HG02870 (cell line): Measurements from ENCODE around the gene CHD9.
A peak's percentile ranks its signal among the peaks of the same experiment; 100 is the strongest.
"Not testable (repeated sequence)": the region's sequence is repeated elsewhere in the genome, so short reads cannot be mapped to it uniquely, and the experiment has no call there.

Source experiments
- ATAC-seq: cut with Tn5 transposase; IDR thresholded peaks from one replicate; pipeline ENCODE4 v1.9.1; 2021; ENCODE audit warnings: mild to moderate bottlenecking, moderate library complexity; ENCODE audit not compliant: unreplicated experiment

Gene CHD9

GRCh38 chr16:53176434-53176833 is 121.6 kb downstream of the CHD9 start:
- no peak for ATAC-seq

- ATAC-seq: no peak
These were observed 128.7 kb downstream of the CHD9 start for GRCh38 chr16:53183442-53183841.

GRCh38 chr16:53185741-53186140 is 130.9 kb downstream of the CHD9 start:
- ATAC-seq: not testable (repeated sequence)

GRCh38 chr16:53187775-53188174 is 133.0 kb downstream of the CHD9 start:
- ATAC-seq: no peak

- ATAC-seq: no peak
These were observed 136.6 kb downstream of the CHD9 start for GRCh38 chr16:53191413-53191812.

GRCh38 chr16:53198933-53199332 is 144.1 kb downstream of the CHD9 start:
- no peak for ATAC-seq

GRCh38 chr16:53201900-53202299 is 147.1 kb downstream of the CHD9 start:
- ATAC-seq: no peak

GRCh38 chr16:53202398-53202797 is 147.6 kb downstream of the CHD9 start:
- no peak for ATAC-seq

GRCh38 chr16:53207810-53208752 is 153.3 kb downstream of the CHD9 start:
- peak; percentile 88 for ATAC-seq

GRCh38 chr16:53209429-53209828 is 154.6 kb downstream of the CHD9 start:
- ATAC-seq: no peak

- no peak for ATAC-seq
These were observed 155.1 kb downstream of the CHD9 start for GRCh38 chr16:53209877-53210276.

- ATAC-seq: no peak
These were observed 156.5 kb downstream of the CHD9 start for GRCh38 chr16:53211253-53211652.

- ATAC-seq: no peak
These were observed 158.1 kb downstream of the CHD9 start for GRCh38 chr16:53212893-53213223.

- ATAC-seq: no peak
These were observed 158.8 kb downstream of the CHD9 start for GRCh38 chr16:53213542-53213941.

GRCh38 chr16:53216798-53217197 is 162.0 kb downstream of the CHD9 start:
- no peak for ATAC-seq

GRCh38 chr16:53219371-53219770 is 164.6 kb downstream of the CHD9 start:
- ATAC-seq: no peak

GRCh38 chr16:53219795-53220454 is 165.1 kb downstream of the CHD9 start:
- peak; percentile 44 for ATAC-seq

GRCh38 chr16:53220585-53220984 is 165.8 kb downstream of the CHD9 start:
- no peak for ATAC-seq

GRCh38 chr16:53224951-53225533 is 170.3 kb downstream of the CHD9 start:
- no peak for ATAC-seq

GRCh38 chr16:53232826-53233529 is 178.2 kb downstream of the CHD9 start:
- ATAC-seq: no peak

- no peak for ATAC-seq
These were observed 180.0 kb downstream of the CHD9 start for GRCh38 chr16:53234836-53235235.
